GM18499 (cell line): ENCODE measurements around the gene CKB.
A peak's percentile ranks its signal among the peaks of the same experiment; 100 is the strongest.

Experiments
- ATAC-seq: cut with Tn5 transposase; IDR thresholded peaks from one replicate; pipeline ENCODE4 v1.9.1; 2021; ENCODE audit warnings: moderate number of reproducible peaks; ENCODE audit not compliant: insufficient read depth, unreplicated experiment

Gene CKB

DNA sequence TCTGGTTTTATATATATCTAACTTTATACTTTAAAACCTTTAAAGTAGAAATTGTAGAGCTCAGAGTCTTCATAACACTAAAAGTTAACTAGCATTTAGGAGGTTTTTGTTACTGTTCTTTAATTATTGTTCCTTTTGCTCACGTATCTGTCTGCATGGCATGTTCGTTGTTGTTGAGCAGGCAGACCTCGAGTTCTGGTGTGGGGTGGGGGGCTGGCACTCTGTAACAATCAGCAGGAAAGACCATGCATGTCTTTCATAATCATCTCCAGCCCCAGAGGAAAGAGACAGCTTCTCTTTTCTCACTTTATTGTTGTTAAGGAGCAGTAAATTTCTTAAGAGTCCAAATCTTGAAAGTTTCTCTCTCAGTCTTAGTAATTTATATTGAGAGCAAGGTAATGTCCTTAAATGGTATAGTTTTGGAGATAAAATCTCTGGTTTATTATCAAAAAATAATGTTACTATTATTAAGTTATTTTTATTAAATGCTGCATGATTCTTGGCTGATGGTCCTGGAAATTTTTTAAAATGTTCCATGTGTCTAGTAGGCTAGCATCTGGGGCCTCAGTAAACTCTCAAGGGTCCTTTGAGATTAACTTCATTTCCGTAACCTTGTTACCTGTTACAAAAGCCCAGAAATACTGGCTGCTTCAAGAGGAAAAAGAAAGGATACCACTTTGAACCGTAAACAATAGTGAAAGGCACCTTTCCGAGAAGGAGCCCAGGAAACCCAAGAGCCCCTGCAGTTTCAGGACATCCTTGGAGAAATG, 30.3 kb downstream of the CKB start:
- ATAC-seq: no peak

DNA sequence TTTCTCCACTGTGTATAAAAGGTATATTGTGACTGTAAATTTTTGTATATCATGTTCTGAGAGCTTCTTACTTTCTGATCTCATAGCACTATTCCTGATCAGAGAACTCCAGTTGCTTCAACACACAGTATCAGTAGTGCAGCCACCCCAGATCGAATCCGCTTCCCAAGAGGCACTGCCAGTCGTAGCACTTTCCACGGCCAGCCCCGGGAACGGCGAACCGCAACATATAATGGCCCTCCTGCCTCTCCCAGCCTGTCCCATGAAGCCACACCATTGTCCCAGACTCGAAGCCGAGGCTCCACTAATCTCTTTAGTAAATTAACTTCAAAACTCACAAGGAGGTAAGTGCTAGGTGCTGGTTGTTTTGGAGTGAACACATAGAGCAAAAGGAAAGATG, 30.9 kb downstream of the CKB start:
- no peak for ATAC-seq

DNA sequence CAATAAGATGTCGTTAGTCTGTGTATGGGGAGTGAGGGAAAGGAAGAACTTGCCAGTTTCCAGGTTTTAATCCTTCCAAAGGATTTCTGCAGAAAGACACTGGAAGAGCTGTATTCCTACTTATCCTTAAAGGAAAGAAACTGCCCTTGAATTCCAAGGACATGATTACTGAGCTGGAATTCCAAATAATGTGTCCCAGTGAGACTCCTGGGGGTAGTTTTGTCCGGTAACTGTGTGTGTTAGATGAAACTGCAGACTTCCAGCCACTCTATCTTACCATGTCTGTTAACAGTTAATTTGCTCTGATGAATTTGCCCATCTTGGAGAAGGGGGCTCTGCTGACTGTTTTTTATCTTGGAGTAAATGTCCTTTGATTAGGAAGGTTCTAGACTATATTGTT, 33.0 kb downstream of the CKB start:
- no peak for ATAC-seq

DNA sequence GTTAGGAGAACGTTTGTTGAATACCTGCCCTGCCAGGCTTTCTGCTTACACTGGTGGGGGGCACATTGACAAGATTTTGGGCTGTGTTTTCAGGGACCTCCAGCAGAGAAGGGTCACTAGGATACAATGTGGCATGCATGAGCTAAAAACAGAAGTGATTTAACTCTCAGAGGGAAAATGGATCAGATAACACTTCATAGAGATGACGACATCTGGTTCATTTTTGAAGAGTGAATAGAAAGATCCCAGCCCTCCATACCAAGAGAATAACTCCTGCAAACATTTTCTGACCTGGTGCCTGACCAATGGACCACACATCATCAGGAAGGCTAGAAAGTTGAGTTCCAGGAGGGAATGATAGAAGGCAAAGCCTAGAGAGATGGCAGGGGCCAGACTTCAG, 33.7 kb downstream of the CKB start:
- ATAC-seq: no peak

DNA sequence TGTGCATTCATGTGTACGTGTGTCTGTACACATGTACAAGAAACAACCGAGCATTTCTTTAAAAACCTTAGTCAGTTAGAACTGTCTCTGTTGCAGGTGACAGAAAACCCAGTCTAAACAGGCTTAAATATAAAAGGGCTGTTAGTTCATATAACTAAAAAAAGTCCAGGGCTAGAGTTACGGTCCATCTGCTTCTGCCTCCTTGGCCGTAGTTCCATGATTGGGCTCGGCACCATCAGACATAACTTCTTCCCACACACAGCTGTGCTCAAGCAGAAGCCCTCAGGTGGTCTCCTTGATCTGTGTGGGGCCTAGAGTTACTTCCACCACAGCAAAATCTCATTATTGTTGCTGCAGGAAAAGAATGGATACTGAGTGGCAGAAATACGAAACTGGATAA, 34.6 kb downstream of the CKB start:
- ATAC-seq: no peak

DNA sequence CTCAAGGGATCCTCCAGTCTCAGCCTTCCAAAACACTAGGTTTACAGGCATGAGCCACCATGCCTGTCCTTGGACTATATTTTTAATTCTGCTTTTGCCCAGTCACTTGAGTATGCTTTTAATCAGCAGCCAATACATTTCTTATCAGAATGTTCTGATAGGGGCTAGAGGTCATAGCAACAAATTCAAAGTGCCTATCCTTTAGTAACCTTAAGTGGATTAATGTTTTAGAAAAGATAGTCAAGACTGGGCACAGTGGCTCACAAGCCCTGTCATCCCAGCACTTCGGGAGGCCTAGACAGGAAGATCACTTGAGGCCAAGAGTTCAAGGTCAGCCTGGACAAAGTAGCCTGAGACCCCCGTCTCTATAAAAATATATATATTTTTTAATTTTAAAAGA, 37.1 kb downstream of the CKB start:
- ATAC-seq: no peak

DNA sequence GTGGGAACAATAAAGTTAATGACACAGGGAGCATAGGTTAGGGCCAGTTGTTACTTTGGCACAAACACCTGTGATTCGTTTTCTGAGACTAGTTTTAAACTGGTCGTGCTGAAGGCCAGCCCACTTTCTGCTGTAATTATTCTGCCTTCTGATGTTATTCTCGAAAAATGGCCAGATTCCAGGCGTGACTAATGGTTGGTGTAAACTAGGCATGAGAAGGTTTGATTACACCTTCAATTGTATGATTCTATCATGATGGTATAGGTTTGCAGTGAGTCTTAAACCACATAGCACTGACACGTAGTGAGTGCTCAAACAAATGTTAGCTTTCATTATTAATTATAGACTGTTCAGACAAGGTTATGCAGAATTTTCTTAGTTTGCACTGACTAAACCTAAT, 39.0 kb downstream of the CKB start:
- ATAC-seq: no peak

DNA sequence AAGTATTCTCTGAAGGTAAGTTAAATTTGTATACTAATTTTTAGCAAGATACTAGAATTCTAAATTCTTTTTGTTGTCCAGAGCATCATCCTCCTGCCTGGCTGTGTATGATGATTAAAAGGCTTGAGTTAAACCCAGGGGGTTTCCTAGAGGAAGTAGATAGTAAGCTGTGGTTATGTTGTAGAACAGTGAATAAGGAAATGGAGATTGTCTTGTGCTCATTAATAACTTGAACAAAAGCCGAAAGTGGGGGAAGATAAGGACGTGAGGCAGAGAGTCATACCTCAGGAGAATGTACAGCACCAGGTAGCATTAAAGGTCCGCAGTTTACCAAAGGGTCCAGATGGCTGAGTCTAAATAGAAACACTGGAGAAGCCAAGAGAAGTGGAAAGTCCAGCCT, 42.0 kb downstream of the CKB start:
- ATAC-seq: peak; percentile 70

DNA sequence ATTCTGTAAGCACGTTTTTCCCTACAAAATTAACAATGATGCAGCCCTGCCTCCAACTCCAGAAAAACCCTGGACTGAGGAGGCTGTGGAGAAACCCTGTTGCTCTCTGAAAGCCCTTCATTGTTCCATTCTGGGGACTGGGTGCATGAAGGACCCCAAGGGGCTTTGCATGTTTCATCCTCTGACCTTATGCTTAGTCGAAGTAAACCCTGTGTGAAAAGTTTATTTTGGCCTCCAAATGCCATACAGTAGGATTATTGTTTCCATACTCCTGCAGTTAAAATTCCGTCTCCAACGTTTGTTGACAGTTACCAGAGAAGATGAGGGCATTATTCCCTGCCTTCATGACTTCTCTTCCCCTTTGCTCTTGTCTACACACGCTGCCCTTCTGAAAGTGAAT, 46.0 kb downstream of the CKB start:
- no peak for ATAC-seq

DNA sequence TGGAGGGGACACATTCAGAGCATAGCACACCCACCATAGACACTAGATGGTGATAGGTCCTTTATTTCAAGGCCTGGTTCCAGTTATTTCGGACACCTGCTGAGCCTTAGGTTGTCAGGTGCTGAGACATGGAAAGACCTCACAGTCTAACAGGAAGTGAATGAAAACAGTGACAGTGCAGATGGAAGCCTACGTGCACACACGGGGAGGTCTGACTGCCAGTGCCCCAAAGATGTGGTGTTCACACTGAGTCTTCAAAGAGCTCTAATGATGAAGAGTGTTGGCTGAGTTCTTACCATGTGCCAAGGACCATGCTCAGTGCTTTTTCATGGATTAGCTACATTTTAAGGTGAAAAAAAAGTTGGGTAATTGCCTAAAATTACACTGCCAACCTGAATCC, 46.6 kb downstream of the CKB start:
- ATAC-seq: no peak

DNA sequence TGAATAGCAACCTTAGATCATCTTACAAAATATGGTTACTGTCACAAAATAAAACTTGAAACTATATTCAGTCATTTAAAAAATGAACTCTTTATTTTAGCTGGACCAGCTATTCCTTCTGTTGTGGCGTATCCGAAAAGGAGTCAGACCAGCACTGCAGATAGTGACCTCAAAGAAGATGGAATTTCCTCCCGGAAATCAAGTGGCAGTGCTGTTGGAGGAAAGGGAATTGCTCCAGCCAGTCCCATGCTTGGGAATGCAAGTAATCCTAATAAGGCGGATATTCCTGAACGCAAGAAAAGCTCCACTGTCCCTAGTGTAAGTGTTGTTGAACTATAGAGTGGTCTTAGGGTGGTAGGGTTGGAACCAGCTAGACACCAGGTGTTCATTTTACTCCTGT, 47.7 kb downstream of the CKB start:
- no peak for ATAC-seq

DNA sequence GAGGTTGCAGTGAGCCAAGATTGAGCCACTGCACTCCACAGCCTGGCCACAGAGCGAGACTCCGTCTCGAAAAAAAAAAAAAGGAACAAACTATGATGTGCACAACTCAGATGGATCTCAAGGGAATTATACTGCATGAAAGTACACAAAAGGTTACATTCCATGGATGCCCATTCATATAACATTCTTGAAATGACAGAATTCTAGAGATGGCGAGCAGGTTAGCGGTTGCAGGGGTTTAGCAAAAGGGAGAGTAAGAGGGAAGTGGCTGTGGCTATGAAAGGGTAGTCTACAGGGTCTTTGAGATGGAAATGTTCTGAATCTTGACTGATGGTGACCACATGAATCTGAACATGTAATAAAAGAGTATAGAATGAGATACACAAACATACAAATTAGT, 49.7 kb downstream of the CKB start:
- ATAC-seq: no peak
